Embryonic facial prominence (tissue), 1 donor: ENCODE measurements around the gene CATSPERB.
"Not testable (repeated sequence)": the region's sequence is repeated elsewhere in the genome, so short reads cannot be mapped to it uniquely, and the experiment has no call there.

Experiments
- DNase-seq: peaks from one replicate; pipeline ENCODE4 v3.0.0-alpha.2; 2016; ENCODE audit errors: extremely low spot score

Gene CATSPERB, protein sequence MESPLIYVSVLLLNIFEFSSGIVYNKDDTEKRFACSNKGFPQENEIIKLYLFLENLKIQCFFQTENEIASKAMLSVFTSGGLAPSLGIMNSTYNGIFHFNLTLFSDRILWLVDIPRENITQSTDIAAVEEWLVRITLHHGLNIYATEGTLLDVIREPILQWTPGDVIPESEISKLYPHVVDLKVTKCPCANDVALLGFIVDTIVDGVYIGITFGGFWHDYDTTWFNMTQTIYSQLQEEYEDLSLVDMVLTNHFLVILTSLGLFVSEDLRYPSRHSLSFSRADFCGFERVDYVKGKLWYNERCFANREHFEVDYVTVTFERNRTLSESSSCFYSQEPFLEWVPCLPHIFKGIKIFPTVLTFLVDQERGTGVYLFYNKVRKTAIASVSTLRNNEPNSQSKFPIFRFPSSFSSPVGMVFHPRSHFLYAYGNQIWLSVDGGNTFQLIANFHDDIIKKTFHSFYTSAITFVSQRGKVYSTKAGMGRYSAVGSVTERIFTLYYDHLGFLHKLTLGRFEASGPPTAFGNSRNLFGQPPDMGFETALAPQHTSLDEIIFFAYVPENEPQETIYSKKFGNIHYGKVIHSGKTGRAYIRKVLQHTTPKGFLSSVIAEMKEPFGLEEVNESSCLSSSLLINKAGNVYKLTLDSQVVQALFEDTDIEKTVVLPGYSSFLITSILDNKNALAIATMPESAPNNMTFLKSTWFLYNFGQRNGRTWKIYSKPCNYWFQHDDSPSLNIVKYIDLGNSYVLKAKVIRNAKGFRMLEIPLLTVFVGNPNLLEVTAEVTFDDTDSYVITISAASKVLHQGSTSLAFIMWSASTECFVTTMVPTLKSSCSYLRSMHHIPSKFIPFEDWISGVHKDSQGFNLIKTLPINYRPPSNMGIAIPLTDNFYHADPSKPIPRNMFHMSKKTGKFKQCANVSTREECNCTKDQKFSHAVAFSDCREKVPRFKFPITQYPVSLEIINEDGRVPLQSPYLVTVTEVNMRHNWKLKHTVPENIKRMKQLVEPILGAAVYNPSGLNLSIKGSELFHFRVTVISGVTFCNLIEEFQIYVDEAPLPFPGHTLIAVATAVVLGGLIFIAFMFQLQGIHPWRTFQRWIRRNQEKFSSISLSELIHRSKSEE

DNA sequence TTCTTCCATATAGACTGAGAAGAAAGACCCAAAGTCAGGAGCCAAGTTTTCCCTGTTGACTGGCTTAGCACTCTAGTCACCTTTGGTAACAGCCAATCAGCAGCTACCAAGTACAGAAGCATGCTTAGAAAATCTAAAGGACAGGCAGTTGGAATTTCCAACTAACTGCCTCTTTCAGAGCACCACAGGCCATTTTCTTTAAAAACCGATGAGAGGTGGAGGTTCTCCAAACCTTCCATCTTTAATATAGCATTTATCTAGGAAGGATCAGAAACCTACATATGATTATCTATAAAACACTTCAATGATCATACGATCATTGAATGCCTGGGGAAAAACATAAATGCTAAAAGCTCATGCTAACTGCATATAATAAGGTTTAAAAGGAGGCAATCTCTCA, at the start of gene CATSPERB:
CATSPERB (minus strand) TSS at position 101 of the 400 bp plus-strand sequence. CDS start 2,607 bp downstream, outside the sequence.
- no peak for DNase-seq

- no peak for DNase-seq
Observed at GRCh38 chr14:91780452-91780851, 48.6 kb upstream of the CATSPERB start.

DNA sequence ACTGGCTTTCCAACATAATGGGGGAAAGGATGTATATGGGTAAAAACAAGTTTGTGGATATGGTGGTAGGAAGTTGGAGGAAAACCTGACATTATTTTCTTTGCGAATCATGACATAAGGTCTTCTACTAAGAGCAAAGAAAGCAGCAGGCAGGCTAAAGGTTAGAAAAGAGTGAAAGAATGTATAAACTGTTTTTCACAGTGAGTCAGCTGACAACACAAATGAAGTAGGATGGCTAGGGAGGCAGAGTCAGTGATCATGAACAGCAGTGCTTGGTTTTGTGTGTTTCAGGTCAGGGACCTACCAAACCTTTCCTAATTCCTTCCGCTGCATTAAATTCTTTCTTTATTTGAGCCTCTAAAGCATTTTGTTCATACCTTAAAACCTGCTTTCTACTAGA, 46.3 kb upstream of the CATSPERB start:
- DNase-seq: no peak

GRCh38 chr14:91774140-91775096, 42.5 kb upstream of the CATSPERB start:
- no peak for DNase-seq

GRCh38 chr14:91770185-91770584, 38.3 kb upstream of the CATSPERB start:
- no peak for DNase-seq

DNA sequence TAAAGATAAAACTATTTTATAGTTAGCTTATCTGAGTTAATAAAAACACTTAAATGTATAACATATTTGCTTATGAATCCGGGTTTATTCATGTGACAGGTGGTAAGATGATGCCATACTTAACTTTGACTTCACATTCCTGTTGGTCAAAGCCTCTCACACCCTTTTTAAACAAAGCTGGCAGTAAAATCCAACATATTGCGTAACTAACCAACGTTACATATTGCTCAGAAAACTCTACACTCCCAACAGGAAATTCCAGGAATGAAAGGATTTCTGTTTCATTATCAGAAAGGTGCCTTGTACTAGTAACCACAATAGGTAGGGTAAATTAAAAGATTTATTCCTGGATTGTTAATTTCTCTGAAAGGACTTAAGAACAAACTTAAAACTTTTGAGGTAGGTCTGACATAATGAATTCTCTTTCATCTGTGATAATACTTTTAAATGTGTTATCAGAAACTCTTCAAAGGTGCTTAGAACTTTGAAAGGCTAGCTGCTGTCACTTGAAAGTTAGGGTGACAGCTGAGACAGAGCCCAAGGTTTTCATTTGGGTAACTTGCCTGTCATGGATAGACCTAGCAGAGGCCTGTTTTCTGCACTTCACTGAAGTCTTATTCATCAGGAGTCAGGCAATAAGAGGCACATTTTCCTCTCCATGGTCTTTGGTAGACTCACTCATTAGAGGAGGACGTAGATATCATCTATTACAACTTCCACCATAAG, 23.8 kb upstream of the CATSPERB start:
- DNase-seq: no peak

- no peak for DNase-seq
Observed at GRCh38 chr14:91754819-91755218, 22.9 kb upstream of the CATSPERB start.

DNA sequence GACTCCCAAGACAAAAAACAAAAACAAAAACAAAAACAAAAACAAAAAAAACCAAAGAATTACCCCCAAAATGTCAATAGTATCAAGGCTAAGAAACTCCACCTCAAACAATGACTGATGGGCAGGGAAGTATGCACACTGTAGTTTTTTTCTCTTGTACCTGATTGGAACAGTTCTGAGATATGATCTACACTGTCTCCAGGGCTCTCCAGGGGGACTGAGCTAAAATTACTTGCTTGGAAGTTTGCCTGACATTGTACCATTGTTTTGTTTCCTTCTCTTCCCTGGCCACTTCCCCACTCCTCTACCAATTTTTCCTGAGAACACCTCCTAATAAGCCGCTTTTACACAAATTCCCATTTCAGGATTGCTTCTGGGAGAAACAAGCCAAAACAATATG, 22.3 kb upstream of the CATSPERB start:
- DNase-seq: no peak

DNA sequence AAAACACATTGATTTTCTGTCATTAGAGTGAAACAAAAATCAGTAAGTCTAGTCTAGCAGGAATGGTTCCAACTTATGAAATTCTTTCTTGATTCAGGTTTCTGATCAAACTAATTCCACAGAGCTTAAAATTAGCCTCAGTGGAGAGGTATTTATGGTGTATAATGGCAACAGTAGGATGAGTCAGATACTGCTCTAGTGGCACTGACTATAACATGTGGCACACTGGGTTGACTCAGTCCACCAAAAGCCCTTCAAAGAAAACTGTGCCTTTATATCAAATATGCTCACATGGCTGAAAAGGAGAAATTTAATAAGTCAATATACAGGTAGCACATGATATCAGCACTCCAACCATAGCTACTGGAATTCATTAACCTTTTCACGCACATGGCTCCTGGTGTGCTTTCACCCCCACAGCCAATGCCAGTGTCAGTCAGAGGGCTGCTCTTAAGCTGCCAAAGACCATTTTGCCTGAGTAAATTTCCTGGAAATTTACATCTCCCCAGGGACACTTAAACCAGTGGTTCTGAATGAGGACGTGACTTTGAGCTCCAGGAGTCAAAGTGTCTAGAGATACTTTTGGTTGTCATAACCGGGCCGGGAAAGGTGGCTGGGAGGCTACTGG, 21.7 kb upstream of the CATSPERB start:
- DNase-seq: no peak

- DNase-seq: no peak
Observed at GRCh38 chr14:91752961-91753360, 21.1 kb upstream of the CATSPERB start.

DNA sequence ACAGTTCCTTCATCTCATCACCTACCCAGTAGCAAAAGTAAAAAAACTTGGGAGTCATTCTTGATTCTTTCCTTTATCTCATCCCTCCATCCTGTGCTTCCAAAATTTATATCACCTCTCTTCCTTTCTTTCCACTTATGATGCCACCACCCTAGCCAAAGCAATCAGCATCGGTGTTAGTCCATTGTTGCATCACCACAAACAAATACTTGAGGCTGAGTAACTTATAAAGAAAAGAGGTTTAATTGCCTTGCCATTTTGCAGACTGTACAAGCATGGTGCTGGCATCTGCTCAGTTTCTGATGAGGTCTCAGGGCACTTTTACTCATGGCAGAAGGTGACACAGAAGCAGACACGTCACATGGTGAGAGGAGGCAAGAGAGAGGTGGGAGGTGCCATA, 19.8 kb upstream of the CATSPERB start:
- no peak for DNase-seq

DNA sequence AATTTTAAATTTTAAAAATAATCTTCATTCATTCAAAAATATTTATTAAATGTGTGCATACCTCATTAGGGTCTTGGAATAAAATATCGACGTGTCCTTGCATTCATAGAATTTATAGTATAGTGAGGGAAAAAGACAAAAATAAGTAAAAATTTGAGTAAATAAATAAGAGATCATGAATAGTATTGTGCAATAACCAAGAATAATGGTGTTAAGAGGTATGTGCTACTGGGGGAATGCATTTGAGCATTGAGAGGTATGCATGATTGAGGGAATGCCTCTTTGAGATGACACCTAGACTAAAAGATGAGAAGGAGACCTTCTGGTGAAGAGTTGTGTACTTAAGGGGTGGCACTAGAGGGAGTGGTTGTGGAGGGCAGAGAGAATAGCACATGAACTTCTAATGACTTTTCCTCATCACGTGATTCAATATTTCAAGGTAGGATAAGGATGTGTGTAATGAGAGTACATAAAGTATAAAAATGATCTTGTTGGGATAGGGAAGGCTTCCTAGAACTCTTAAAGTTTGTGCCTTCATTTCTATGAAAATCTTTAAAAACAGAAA, 18.8 kb upstream of the CATSPERB start:
- no peak for DNase-seq

DNA sequence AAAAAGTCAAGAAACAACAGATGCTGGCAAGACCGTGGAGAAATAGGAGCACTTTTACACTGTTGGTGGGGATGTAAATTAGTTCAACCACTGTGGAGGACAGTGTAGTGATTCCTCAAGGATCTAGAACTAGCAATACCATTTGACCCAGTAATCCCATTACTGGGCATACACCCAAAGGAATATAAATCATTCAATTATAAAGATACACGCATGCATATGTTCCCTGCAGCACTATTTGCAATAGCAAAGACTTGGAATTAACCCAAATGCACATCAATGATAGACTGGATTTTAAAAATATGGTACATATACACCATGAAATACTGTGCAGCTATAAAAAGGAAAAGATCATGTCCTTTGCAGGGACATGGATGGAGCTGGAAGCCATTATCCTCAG, 18.0 kb upstream of the CATSPERB start:
- DNase-seq: no peak

- no peak for DNase-seq
Observed at GRCh38 chr14:91748049-91748448, 16.2 kb upstream of the CATSPERB start.

- DNase-seq: no peak
Observed at GRCh38 chr14:91745344-91745743, 13.5 kb upstream of the CATSPERB start.

DNA sequence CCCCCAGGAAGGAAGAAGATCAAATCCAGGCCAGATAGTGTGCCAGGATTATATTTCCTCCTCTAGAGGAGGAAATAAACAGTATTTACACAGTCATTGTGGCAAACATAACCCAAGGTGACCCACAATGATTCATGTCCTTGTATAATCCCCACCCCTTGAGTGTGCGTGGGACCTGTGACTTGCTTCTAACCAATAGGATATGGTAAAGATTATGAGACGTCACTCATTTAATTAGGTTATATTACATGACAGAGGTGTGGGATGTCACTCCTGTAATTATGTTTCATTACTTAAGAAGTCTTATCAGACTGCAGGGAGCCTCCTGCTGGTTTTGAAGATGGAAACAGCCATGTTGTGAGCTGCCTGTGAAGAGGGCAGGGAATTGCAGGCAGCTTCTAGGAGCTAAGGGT, 12.2 kb upstream of the CATSPERB start:
- no peak for DNase-seq

- DNase-seq: no peak
Observed at GRCh38 chr14:91743305-91743653, 11.4 kb upstream of the CATSPERB start.

DNA sequence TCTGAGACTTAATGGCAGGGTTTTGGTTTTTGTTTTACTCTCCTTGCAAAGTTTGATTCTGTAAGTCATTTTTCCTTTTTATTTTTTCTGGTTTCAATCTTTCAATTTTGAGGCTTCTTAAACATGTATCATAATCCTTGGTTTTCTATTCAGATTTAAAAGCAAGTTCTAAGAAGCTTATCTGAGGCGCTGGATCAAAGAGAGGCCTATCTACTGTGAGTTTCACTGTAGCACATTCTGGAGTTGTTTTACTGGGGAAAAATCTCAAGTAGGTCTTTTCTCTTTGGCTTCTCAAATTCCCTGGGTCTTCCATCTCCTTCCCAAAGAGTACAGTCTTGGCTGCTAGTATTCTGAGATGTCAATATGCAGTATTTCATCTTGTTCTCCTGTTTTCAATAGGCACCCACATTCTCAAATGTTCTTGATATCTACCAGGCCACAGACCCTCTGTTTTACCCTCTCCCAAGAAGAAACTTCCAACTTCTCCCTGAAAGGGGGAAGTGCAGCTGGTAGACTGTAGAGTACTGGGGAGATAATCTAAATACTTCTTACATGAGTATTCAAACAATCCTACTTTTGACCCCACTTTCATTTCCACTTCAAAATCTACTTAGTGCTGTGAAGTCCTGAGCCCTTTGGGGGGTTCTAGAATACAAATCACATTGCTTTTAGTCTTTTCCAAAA, 10.9 kb upstream of the CATSPERB start:
- DNase-seq: no peak

- DNase-seq: not testable (repeated sequence)
Observed at GRCh38 chr14:91739867-91740266, 8.0 kb upstream of the CATSPERB start.
